Naive thymus-derived CD4-positive, alpha-beta T cell (primary cell): ENCODE measurements around the gene UGGT2. TPM values are rescaled to one million over a fixed set of nuclear protein-coding genes. Genes with fewer than 3 reads are reported as not detected.
A peak's percentile ranks its signal among the peaks of the same experiment; 100 is the strongest.
"Not testable (repeated sequence)": the region's sequence is repeated elsewhere in the genome, so short reads cannot be mapped to it uniquely, and the experiment has no call there.

ENCODE experiments used
- ATAC-seq: fragments of 150-1000 bp; cut with Tn5 transposase; 2 replicates; pipeline ENCODE4 v1.10.0; 2021; ENCODE audit warnings: mild to moderate bottlenecking, moderate library complexity
- CTCF ChIA-PET: fragments of 350-600 bp; sonication (Branson Sonifier 250); formaldehyde crosslinking; loops from one replicate; lab custom pipeline; 2021; ENCODE audit warnings: antibody characterized with exemption; lab: Charles Lee
- POLR2A ChIA-PET: fragments of 350-600 bp; sonication (Branson Sonifier 250); formaldehyde crosslinking; loops from one replicate; lab custom pipeline; 2021; ENCODE audit warnings: antibody characterized with exemption, inconsistent platforms; lab: Charles Lee
- DNase-seq, 9 donors: peaks; one replicate each; pipeline versions ENCODE4 v3.0.0 to v3.0.0-alpha.2; 2020 to 2022; ENCODE audit warnings: mixed read lengths in 1 of 9
- H3K27ac ChIP-seq: one replicate; pipeline ENCODE4 v1.7.0; 2013; ENCODE audit warnings: mild to moderate bottlenecking, low read depth, low read length, moderate library complexity
- H3K27me3 ChIP-seq, 2 donors: one replicate each; pipeline ENCODE4 v1.7.0; 2013; ENCODE audit warnings: low read length in 2 of 2, mild to moderate bottlenecking in 2 of 2, moderate library complexity in 2 of 2; ENCODE audit not compliant: control insufficient read depth in 2 of 2, insufficient read depth in 2 of 2
- H3K36me3 ChIP-seq, 3 experiments: 1 replicate in 2 of 3; 2 replicates in 1 of 3; pipeline ENCODE4 v1.7.0; 2013; ENCODE audit warnings: low read length in 3 of 3, mild to moderate bottlenecking in 3 of 3, moderate library complexity in 1 of 3; ENCODE audit not compliant: insufficient read depth in 3 of 3, control insufficient read depth in 2 of 3
- H3K4me1 ChIP-seq, 2 donors: one replicate each; pipeline ENCODE4 v1.7.0; 2013; ENCODE audit warnings: low read length in 2 of 2, mild to moderate bottlenecking in 2 of 2, moderate library complexity in 1 of 2; ENCODE audit not compliant: control insufficient read depth in 2 of 2, insufficient read depth in 2 of 2
- H3K4me3 ChIP-seq: 2 replicates; pipeline ENCODE4 v1.7.0; 2013; ENCODE audit warnings: mild to moderate bottlenecking, low read length
- H3K9me3 ChIP-seq, 3 experiments: 1 replicate in 2 of 3; 2 replicates in 1 of 3; pipeline ENCODE4 v1.7.0; 2013; ENCODE audit warnings: low read length in 3 of 3; ENCODE audit not compliant: control insufficient read depth in 2 of 3
- H3K27ac Mint-ChIP-seq, 9 donors: one replicate each; pipeline ENCODE4 v1.8.0; 2020 to 2022; ENCODE audit warnings: mixed read lengths in 9 of 9, mild to moderate bottlenecking in 8 of 9, moderate library complexity in 5 of 9, inconsistent platforms in 2 of 9
- H3K27me3 Mint-ChIP-seq, 5 donors: one replicate each; pipeline ENCODE4 v1.8.0; 2021 to 2022; ENCODE audit warnings: mixed read lengths in 5 of 5, mild to moderate bottlenecking in 1 of 5
- H3K36me3 Mint-ChIP-seq, 5 donors: one replicate each; pipeline ENCODE4 v1.8.0; 2020 to 2022; ENCODE audit warnings: mixed read lengths in 5 of 5, mild to moderate bottlenecking in 3 of 5, inconsistent platforms in 1 of 5
- H3K4me1 Mint-ChIP-seq, 7 donors: one replicate each; pipeline ENCODE4 v1.8.0; 2020 to 2022; ENCODE audit warnings: mixed read lengths in 7 of 7, mild to moderate bottlenecking in 3 of 7, inconsistent platforms in 1 of 7
- H3K4me3 Mint-ChIP-seq, 10 donors: one replicate each; pipeline ENCODE4 v1.8.0; 2020 to 2022; ENCODE audit warnings: mild to moderate bottlenecking in 10 of 10, mixed read lengths in 10 of 10, moderate library complexity in 6 of 10, inconsistent platforms in 2 of 10
- H3K9me3 Mint-ChIP-seq, 11 donors: one replicate each; pipeline ENCODE4 v1.8.0; 2020 to 2022; ENCODE audit warnings: mixed read lengths in 11 of 11, mild to moderate bottlenecking in 4 of 11, inconsistent platforms in 1 of 11, moderate library complexity in 1 of 11
- intact Hi-C, 2 donors: fragments of 100-400 bp; cut with micrococcal nuclease; formaldehyde crosslinking; loops; one replicate each; pipeline ENCODE4 v1.15.1; 2023
- polyA plus RNA-seq, 2 donors: library from polyadenylated mRNA; unstranded; fragments of 300-500 nt; fragmentation: Illumina TruSeq; gene quantifications; one replicate each; pipeline ENCODE4 v1.2.3, GENCODE V29; 2021
- total RNA-seq, 6 experiments: library from RNA in 5 of 6; stranded (reverse) in 5 of 6; gene quantifications; 1 replicate in 5 of 6; 2 replicates in 1 of 6; pipeline ENCODE4 v1.2.3 and lab custom pipeline; 2021 to 2026

UGGT2 gene
- total and polyA plus RNA-seq, 7 experiments from 2014 or later = 0.22 to 6.5 (median 0.51) TPM; not detected in 3

GRCh38 chr13:95788100-95788463 is 265.1 kb downstream of the UGGT2 start:
- POLR2A ChIA-PET = no interaction called here
- H3K27ac Mint-ChIP-seq = no peak overlapping the region

GRCh38 chr13:95787356-95788099 is 265.7 kb downstream of the UGGT2 start:
- H3K9me3 ChIP-seq = no peaks in the 10 kb centered on the region
- POLR2A ChIA-PET = no interaction called here
- peaks cover 0 to 57% (median 15%) of the 10 kb centered on the region in 3 experiments for H3K36me3 ChIP-seq
- H3K27ac ChIP-seq = no peak overlapping the region
- H3K36me3 Mint-ChIP-seq = peaks cover 8 to 77% (median 63%) of the 10 kb centered on the region in 5 donors
- H3K4me3 Mint-ChIP-seq = no peak overlapping the region
- no peak overlapping the region for H3K4me3 ChIP-seq
- DNase-seq = no peak
- no peak for ATAC-seq
- CTCF ChIA-PET = no interaction called here
- H3K27me3 ChIP-seq = no peaks in the 10 kb centered on the region
- no peaks in the 10 kb centered on the region for H3K4me1 Mint-ChIP-seq
- peaks cover 0 to 14% (median 3%) of the 10 kb centered on the region in 11 donors for H3K9me3 Mint-ChIP-seq
- H3K27me3 Mint-ChIP-seq = no peaks in the 10 kb centered on the region
- intact Hi-C loops = no loop called here
- no peak overlapping the region for H3K27ac Mint-ChIP-seq
- H3K4me1 ChIP-seq = no peaks in the 10 kb centered on the region

More at GRCh38 chr13:95788100-95788463, 265.1 kb downstream of the UGGT2 start:
- no peak for DNase-seq
- CTCF ChIA-PET = no interaction called here
- no peak overlapping the region for H3K4me3 ChIP-seq
- H3K9me3 Mint-ChIP-seq = peaks cover 0 to 14% (median 3%) of the 10 kb centered on the region in 11 donors
- no peaks in the 10 kb centered on the region for H3K4me1 ChIP-seq
- no peaks in the 10 kb centered on the region for H3K27me3 ChIP-seq
- ATAC-seq = no peak
- H3K9me3 ChIP-seq = no peaks in the 10 kb centered on the region
- no peaks in the 10 kb centered on the region for H3K4me1 Mint-ChIP-seq
- H3K4me3 Mint-ChIP-seq = no peak overlapping the region
- H3K36me3 Mint-ChIP-seq = peaks cover 8 to 74% (median 68%) of the 10 kb centered on the region in 5 donors
- H3K27ac ChIP-seq = no peak overlapping the region
- no peaks in the 10 kb centered on the region for H3K27me3 Mint-ChIP-seq
- intact Hi-C loops = no loop called here
- peaks cover 0 to 58% (median 15%) of the 10 kb centered on the region in 3 experiments for H3K36me3 ChIP-seq

- DNase-seq (no peak), ATAC-seq (no peak)
- Mint-ChIP-seq H3K4me1 (no peaks in the 10 kb centered on the region), H3K4me3 (no peak overlapping the region), H3K27me3 (no peaks in the 10 kb centered on the region), H3K36me3 (peaks cover 12 to 67% (median 43%) of the 10 kb centered on the region in 5 donors), H3K9me3 (peaks cover 0 to 14% (median under 1%) of the 10 kb centered on the region in 11 donors), H3K27ac (no peak overlapping the region)
- ChIA-PET CTCF (no interaction called here), POLR2A (no interaction called here)
- Histone ChIP-seq H3K4me1 (no peaks in the 10 kb centered on the region), H3K27me3 (no peaks in the 10 kb centered on the region), H3K36me3 (peaks cover 0 to 50% (median 10%) of the 10 kb centered on the region in 3 experiments), H3K27ac (no peak overlapping the region), H3K4me3 (no peak overlapping the region), H3K9me3 (no peaks in the 10 kb centered on the region)
- intact Hi-C loops = no loop called here
These were observed 268.3 kb downstream of the UGGT2 start for GRCh38 chr13:95784900-95785290.

- Mint-ChIP-seq H3K4me1 (no peaks in the 10 kb centered on the region), H3K4me3 (no peak overlapping the region), H3K9me3 (peaks cover 0 to 13% (median 0%) of the 10 kb centered on the region in 11 donors), H3K27ac (peak overlapping the region in 1 of 9 donors; percentile 5), H3K27me3 (no peaks in the 10 kb centered on the region), H3K36me3 (peaks cover 12 to 63% (median 37%) of the 10 kb centered on the region in 5 donors)
- no peaks in the 10 kb centered on the region for H3K4me1 ChIP-seq
- intact Hi-C loops = no loop called here
- H3K9me3 ChIP-seq = no peaks in the 10 kb centered on the region
- ChIA-PET POLR2A (no interaction called here), CTCF (no interaction called here)
- H3K27me3 ChIP-seq = no peaks in the 10 kb centered on the region
- ATAC-seq (no peak), DNase-seq (no peak)
- H3K27ac ChIP-seq = no peak overlapping the region
- peaks cover 0 to 49% (median 7%) of the 10 kb centered on the region in 3 experiments for H3K36me3 ChIP-seq
- H3K4me3 ChIP-seq = no peak overlapping the region
These were observed 268.9 kb downstream of the UGGT2 start for GRCh38 chr13:95784161-95784899.

DNA sequence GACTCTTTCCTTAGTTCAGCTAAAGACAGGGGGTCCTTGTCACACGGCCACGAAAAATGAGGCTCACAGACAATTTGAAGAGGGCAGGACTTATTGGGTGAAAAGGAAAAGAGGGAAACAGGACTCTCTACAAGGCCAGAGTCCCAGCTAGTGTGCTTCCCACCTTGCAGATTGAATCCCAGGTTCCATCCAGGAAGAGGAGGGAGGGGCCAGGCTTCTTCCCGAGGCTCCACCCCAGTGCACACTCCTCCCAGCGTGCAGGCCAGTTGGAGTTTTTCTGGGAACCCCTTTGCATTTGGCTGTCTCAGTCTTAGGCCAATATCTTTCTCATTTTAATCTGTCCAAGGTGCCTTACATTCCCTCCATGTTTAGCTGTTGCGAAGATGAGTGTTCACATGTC is 269.5 kb downstream of the UGGT2 start:
- H3K9me3 ChIP-seq = no peaks in the 10 kb centered on the region
- intact Hi-C loops = no loop called here
- Mint-ChIP-seq H3K27me3 (no peaks in the 10 kb centered on the region), H3K27ac (no peak overlapping the region), H3K36me3 (peaks cover 12 to 58% (median 31%) of the 10 kb centered on the region in 5 donors), H3K9me3 (peaks cover 0 to 10% (median 0%) of the 10 kb centered on the region in 11 donors), H3K4me3 (no peak overlapping the region), H3K4me1 (no peaks in the 10 kb centered on the region)
- no peak overlapping the region for H3K4me3 ChIP-seq
- ChIA-PET CTCF (no interaction called here), POLR2A (no interaction called here)
- peaks cover 0 to 45% (median 6%) of the 10 kb centered on the region in 3 experiments for H3K36me3 ChIP-seq
- no peaks in the 10 kb centered on the region for H3K27me3 ChIP-seq
- DNase-seq = no peak
- no peak overlapping the region for H3K27ac ChIP-seq
- ATAC-seq = no peak
- no peaks in the 10 kb centered on the region for H3K4me1 ChIP-seq

- peaks cover 0 to 32% (median 0%) of the 10 kb centered on the region in 3 experiments for H3K36me3 ChIP-seq
- ATAC-seq, H3K27ac ChIP-seq, DNase-seq, intact Hi-C loops, H3K27ac Mint-ChIP-seq, H3K4me1 Mint-ChIP-seq, CTCF ChIA-PET, POLR2A ChIA-PET, H3K27me3 Mint-ChIP-seq, H3K27me3 ChIP-seq, H3K9me3 Mint-ChIP-seq, H3K4me3 Mint-ChIP-seq, H3K4me1 ChIP-seq, H3K4me3 ChIP-seq, H3K9me3 ChIP-seq: not testable (repeated sequence)
- peaks cover 2 to 49% (median 28%) of the 10 kb centered on the region in 5 donors for H3K36me3 Mint-ChIP-seq
These were observed 271.3 kb downstream of the UGGT2 start for GRCh38 chr13:95781940-95782339.
